ENCODE data around the gene CLMN.

- TF ChIP-seq POLR2A (IDR thresholded peaks at IDR 0.05) (no peak), EP300 (IDR thresholded peaks at IDR 0.05) (no peak), CTCF (IDR thresholded peaks at IDR 0.05) (no peak)
Measured at GRCh38 chr14:95310635-95311380, 8.9 kb downstream of the CLMN start.
